Esophagus squamous epithelium (tissue), 4 donors: ENCODE results near the gene TUBB2B.

Source experiments
- CTCF ChIP-seq, 6 experiments: fragments of 450-650 bp in 4 of 6; fragments of 200-600 bp in 2 of 6; sonication (generic) in 2 of 6; IDR thresholded peaks; one replicate each; pipeline ENCODE4 v1.5.1; 2016 to 2019; ENCODE audit warnings: antibody characterized with exemption in 6 of 6, mild to moderate bottlenecking in 4 of 6, moderate library complexity in 4 of 6
- POLR2A ChIP-seq, 4 donors: fragments of 450-650 bp; IDR thresholded peaks; one replicate each; pipeline ENCODE4 v1.6.1; 2017; ENCODE audit warnings: antibody characterized with exemption in 4 of 4, mild to moderate bottlenecking in 4 of 4, moderate library complexity in 3 of 4

GRCh38 chr6:3264356-3264755 lies 36.9 kb upstream of the TUBB2B start:
- TF ChIP-seq POLR2A (IDR thresholded peaks at IDR 0.05) (no peak), CTCF (IDR thresholded peaks at IDR 0.05) (no peak)
